Spleen (tissue), 11 donors: ENCODE measurements around the gene MRM1. TPM values are rescaled to one million over a fixed set of nuclear protein-coding genes. Genes with fewer than 3 reads are reported as not detected.
A peak's percentile ranks its signal among the peaks of the same experiment; 100 is the strongest.
"Not testable (repeated sequence)": the region's sequence is repeated elsewhere in the genome, so short reads cannot be mapped to it uniquely, and the experiment has no call there.

ENCODE experiments used
- DNase-seq: peaks from one replicate; pipeline ENCODE4 v3.0.0-alpha.2; 2020
- H3K27ac ChIP-seq, 8 donors: fragments of 200-600 bp; sonication (generic) in 7 of 8; 1 replicate in 4 of 8; 2 replicates in 4 of 8; pipeline versions ENCODE4 v1.5.0 to v1.8.0; 2016 to 2021; ENCODE audit warnings: inconsistent platforms in 4 of 8, mild to moderate bottlenecking in 4 of 8, moderate library complexity in 1 of 8
- H3K27me3 ChIP-seq, 7 donors: fragments of 200-600 bp; sonication (generic) in 6 of 7; replicated peaks in 1 of 7; 1 replicate in 4 of 7; 2 replicates in 3 of 7; pipeline versions ENCODE4 v1.5.0 to v1.8.0; 2016 to 2021; ENCODE audit warnings: inconsistent platforms in 3 of 7, mild to moderate bottlenecking in 1 of 7
- H3K36me3 ChIP-seq, 6 donors: fragments of 200-600 bp; sonication (generic) in 5 of 6; 1 replicate in 4 of 6; 2 replicates in 2 of 6; pipeline versions ENCODE4 v1.5.0 to v1.8.0; 2016 to 2021; ENCODE audit warnings: inconsistent platforms in 2 of 6
- H3K4me1 ChIP-seq, 6 donors: fragments of 200-600 bp; sonication (generic) in 5 of 6; 1 replicate in 3 of 6; 2 replicates in 3 of 6; pipeline versions ENCODE4 v1.5.0 to v1.8.0; 2016 to 2021; ENCODE audit warnings: inconsistent platforms in 3 of 6
- H3K4me3 ChIP-seq, 8 donors: fragments of 200-600 bp; sonication (generic) in 7 of 8; 1 replicate in 4 of 8; 2 replicates in 4 of 8; pipeline versions ENCODE4 v1.5.0 to v1.8.0; 2016 to 2021; ENCODE audit warnings: inconsistent platforms in 4 of 8, mild to moderate bottlenecking in 4 of 8, moderate library complexity in 2 of 8
- H3K9me3 ChIP-seq, 8 donors: fragments of 200-600 bp; sonication (generic) in 7 of 8; 1 replicate in 4 of 8; 2 replicates in 4 of 8; pipeline versions ENCODE4 v1.5.0 to v1.8.0; 2016 to 2021; ENCODE audit warnings: inconsistent platforms in 4 of 8
- POLR2A ChIP-seq, 3 donors: fragments of 450-650 bp; IDR thresholded peaks; one replicate each; pipeline ENCODE4 v1.5.1; 2017; ENCODE audit warnings: antibody characterized with exemption in 3 of 3, mild to moderate bottlenecking in 1 of 3
- POLR2AphosphoS5 ChIP-seq, 3 donors: sonication (generic); formaldehyde crosslinking; IDR thresholded peaks; one replicate each; pipeline ENCODE4 v1.5.1; 2017; ENCODE audit warnings: antibody characterized with exemption in 3 of 3
- WGBS, 5 donors: extraction: QIAGEN DNeasy Blood & Tissue Kit in 3 of 5; methylation state at CpG; one replicate each; pipeline versions ENCODE4 v1.1.5 to v1.1.7; 2013 to 2018; 5-methylcytosine and 5-hydroxymethylcytosine counted together
- intact Hi-C: fragments of 100-400 bp; cut with DNase I; formaldehyde crosslinking; loops from one replicate; pipeline ENCODE4 v1.15.0; 2023; ENCODE audit warnings: low total_unique reads
- polyA plus RNA-seq, 3 donors: library from polyadenylated mRNA; stranded (reverse); fragments of 200-250 nt; gene quantifications; one replicate each; pipeline ENCODE4 v1.2.1, GENCODE V29; 2013
- total RNA-seq, 7 donors: library from RNA; depleted of rRNA in 3 of 7; stranded (reverse); fragments of >200 nt in 3 of 7; fragmentation: NEBNext Ultra II Directional in 4 of 7; extraction: Animal tissue kit (Norgen Biotek cat#: 25700) in 4 of 7; gene quantifications; one replicate each; pipeline versions ENCODE4 v1.1.0 to v1.2.1, GENCODE V29; 2016 to 2021
- TF ChIP-seq, protein P1 (sequence below), 11 experiments: fragments of 200-600 bp in 7 of 11; fragments of 450-650 bp in 4 of 11; sonication (generic) in 4 of 11; IDR thresholded peaks in 8 of 11; conservative IDR thresholded peaks in 3 of 11; 1 replicate in 7 of 11; 2 replicates in 4 of 11; pipeline versions ENCODE4 v1.4.0 to v1.8.0; 2016 to 2021; ENCODE audit warnings: antibody characterized with exemption in 11 of 11, inconsistent platforms in 4 of 11, mild to moderate bottlenecking in 1 of 11
- donor health status: healthy with polysubstance abuse.
- donor health status: DM: no; HTN: no; CAD: no; lungs with moderate emphysema.
- donor health status: DM: no; HTN: no; CAD: no.
- donor health status: Bipolar disorder and iron deficiency.
- donor health status: healthy.
- donor health status: DM: no; HTN: no; CAD: no.
- donor health status: DM: yes; HTN: yes; CAD: no.

The MRM1 gene
- total and polyA plus RNA-seq, 10 donors: 5.4 to 13.8 (median 8.5) TPM

DNA sequence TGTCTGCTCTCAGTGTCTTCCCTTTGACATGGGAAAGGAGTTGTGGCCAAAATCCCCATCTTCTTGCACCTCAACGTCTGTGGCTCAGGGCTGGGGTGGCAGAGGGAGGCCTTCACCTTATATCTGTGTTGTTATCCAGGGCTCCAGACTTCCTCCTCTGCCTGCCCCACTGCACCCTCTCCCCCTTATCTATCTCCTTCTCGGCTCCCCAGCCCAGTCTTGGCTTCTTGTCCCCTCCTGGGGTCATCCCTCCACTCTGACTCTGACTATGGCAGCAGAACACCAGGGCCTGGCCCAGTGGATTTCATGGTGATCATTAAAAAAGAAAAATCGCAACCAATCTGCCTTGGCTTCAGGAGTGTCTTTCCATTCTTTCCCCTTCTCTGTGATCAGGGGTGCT is 918 bp upstream of the MRM1 start:
- intact Hi-C loops: no loop called here
- WGBS, 5 donors: 51 to 68% (median 59%) methylated on average over 3 of the region's 3 CpGs
- no peak for DNase-seq
- Histone ChIP-seq H3K27ac (peak overlapping the region in 5 of 8 donors; percentile 86 to 90 (median 88)), H3K27me3 (no peaks in the 10 kb centered on the region), H3K4me1 (peaks cover 11 to 49% (median 35%) of the 10 kb centered on the region in 6 donors), H3K4me3 (peak overlapping the region in 4 of 8 donors; percentile 85 to 98 (median 94)), H3K36me3 (no peaks in the 10 kb centered on the region), H3K9me3 (no peaks in the 10 kb centered on the region)
- TF ChIP-seq POLR2A (IDR thresholded peaks at IDR 0.05): no peak
- TF ChIP-seq POLR2AphosphoS5 (IDR thresholded peaks at IDR 0.05): no peak
- TF ChIP-seq, protein P1, sequence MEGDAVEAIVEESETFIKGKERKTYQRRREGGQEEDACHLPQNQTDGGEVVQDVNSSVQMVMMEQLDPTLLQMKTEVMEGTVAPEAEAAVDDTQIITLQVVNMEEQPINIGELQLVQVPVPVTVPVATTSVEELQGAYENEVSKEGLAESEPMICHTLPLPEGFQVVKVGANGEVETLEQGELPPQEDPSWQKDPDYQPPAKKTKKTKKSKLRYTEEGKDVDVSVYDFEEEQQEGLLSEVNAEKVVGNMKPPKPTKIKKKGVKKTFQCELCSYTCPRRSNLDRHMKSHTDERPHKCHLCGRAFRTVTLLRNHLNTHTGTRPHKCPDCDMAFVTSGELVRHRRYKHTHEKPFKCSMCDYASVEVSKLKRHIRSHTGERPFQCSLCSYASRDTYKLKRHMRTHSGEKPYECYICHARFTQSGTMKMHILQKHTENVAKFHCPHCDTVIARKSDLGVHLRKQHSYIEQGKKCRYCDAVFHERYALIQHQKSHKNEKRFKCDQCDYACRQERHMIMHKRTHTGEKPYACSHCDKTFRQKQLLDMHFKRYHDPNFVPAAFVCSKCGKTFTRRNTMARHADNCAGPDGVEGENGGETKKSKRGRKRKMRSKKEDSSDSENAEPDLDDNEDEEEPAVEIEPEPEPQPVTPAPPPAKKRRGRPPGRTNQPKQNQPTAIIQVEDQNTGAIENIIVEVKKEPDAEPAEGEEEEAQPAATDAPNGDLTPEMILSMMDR (IDR thresholded peaks at IDR 0.05 in 8 of 11, conservative IDR thresholded peaks at IDR 0.05 in 3 of 11): no peak

DNA sequence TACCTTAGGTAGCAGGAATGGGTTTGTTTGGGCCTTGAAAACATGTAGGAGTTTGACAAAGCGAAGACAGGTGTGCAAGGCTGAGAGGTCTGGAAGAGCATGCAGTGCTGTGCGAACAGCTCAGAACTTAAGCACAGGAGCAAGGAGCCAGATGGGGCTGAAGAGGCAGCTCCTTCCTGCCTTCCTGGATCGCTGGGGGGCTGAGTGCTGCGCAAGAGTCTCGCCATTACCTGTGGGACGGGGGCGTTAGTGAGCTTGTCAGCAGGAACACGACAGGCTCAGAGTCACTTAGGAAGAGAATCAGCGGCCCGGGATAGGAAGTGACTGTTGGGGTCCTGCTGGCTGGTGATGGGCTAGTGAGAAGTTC is 464 bp upstream of the MRM1 start:
- WGBS, 5 donors: 10 to 17% (median 12%) methylated on average over 9 to 10 of the region's 10 CpGs
- Histone ChIP-seq H3K4me1 (peaks cover 11 to 54% (median 35%) of the 10 kb centered on the region in 6 donors), H3K9me3 (no peaks in the 10 kb centered on the region), H3K27me3 (no peaks in the 10 kb centered on the region), H3K36me3 (no peaks in the 10 kb centered on the region), H3K27ac (peak overlapping the region; percentile 66 to 90 (median 88)), H3K4me3 (peak overlapping the region; percentile 85 to 100 (median 97))
- TF ChIP-seq POLR2A (IDR thresholded peaks at IDR 0.05) (no peak), POLR2AphosphoS5 (IDR thresholded peaks at IDR 0.05) (no peak)
- TF ChIP-seq, protein P1 (IDR thresholded peaks at IDR 0.05 in 8 of 11, conservative IDR thresholded peaks at IDR 0.05 in 3 of 11): no peak
- intact Hi-C loops: no loop called here
- no peak for DNase-seq

DNA sequence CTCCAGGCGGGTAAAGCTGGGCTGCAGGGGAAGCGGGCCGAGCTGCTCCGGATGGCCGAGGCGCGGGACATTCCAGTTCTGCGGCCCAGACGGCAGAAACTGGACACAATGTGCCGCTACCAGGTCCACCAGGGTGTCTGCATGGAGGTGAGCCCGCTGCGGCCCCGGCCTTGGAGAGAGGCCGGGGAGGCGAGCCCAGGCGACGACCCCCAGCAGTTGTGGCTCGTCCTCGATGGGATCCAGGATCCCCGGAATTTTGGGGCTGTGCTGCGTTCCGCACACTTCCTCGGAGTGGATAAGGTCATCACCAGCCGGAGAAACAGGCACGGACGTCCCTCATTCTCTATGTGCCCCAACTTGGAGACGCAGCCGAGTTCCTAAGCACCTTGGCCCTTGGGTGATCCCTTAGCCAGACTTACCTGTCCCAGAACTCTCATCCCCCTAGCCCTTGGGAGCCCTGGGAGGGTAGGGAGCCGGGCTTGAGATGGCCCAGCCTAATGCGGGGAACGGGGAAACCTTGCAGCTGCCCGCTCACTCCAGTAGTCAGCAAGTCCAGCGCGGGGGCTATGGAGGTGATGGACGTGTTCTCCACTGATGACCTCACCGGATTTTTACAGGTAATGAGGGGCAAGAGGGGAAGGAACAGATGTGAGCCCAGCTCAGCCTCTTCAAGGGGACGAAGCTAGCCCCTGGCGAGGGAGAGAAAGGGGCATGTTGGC is 806 bp downstream of the MRM1 start:
- DNase-seq: peak; percentile 80
- Histone ChIP-seq H3K4me1 (peaks cover 11 to 56% (median 35%) of the 10 kb centered on the region in 6 donors), H3K9me3 (no peaks in the 10 kb centered on the region), H3K27ac (peak overlapping the region; percentile 66 to 90 (median 88)), H3K4me3 (peak overlapping the region; percentile 85 to 100 (median 97)), H3K36me3 (no peaks in the 10 kb centered on the region), H3K27me3 (no peaks in the 10 kb centered on the region)
- intact Hi-C loops: no loop called here
- 1 to 2% (median 2%) methylated on average over 28 to 38 of the region's 38 CpGs for whole genome bisulfite sequencing, 5 donors
- TF ChIP-seq, protein P1 (IDR thresholded peaks at IDR 0.05 in 8 of 11, conservative IDR thresholded peaks at IDR 0.05 in 3 of 11): no peak
- no peak for TF ChIP-seq POLR2A (IDR thresholded peaks at IDR 0.05)
- no peak for TF ChIP-seq POLR2AphosphoS5 (IDR thresholded peaks at IDR 0.05)

DNA sequence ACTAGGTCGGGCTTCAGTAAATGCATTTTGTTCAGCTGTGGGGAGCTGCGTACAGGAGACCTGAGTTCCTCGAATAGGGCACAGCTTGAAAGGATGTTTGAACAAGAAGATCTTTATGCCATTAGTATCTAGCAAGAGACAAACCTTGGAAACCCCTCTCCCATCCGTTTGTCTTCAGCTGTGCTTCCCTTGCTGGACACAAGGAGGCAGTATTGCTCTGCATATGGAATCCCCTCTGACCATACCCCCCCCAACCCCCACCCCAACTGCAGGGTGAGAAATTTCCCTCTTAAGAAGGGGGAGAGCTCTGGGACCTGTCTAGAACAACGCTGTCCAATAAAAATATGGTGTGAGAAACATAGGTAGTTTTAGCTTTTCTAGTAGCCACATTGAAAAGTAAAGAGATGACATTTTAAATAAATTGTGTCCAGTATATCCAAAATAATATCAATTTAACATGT is 1.6 kb downstream of the MRM1 start:
- 5 to 8% (median 7%) methylated on average over 5 of the region's 5 CpGs for WGBS, 5 donors
- Histone ChIP-seq H3K4me1 (peaks cover 11 to 56% (median 35%) of the 10 kb centered on the region in 6 donors), H3K27me3 (no peaks in the 10 kb centered on the region), H3K9me3 (no peaks in the 10 kb centered on the region), H3K4me3 (peak overlapping the region; percentile 85 to 100 (median 97)), H3K36me3 (peaks cover 0 to 7% (median 3%) of the 10 kb centered on the region in 6 donors), H3K27ac (no peak overlapping the region)
- DNase-seq: peak; percentile 28
- no peak for TF ChIP-seq POLR2A (IDR thresholded peaks at IDR 0.05)
- TF ChIP-seq, protein P1 (IDR thresholded peaks at IDR 0.05 in 8 of 11, conservative IDR thresholded peaks at IDR 0.05 in 3 of 11): peak; percentile 55 to 89 (median 75)
- intact Hi-C loops: no loop called here

DNA sequence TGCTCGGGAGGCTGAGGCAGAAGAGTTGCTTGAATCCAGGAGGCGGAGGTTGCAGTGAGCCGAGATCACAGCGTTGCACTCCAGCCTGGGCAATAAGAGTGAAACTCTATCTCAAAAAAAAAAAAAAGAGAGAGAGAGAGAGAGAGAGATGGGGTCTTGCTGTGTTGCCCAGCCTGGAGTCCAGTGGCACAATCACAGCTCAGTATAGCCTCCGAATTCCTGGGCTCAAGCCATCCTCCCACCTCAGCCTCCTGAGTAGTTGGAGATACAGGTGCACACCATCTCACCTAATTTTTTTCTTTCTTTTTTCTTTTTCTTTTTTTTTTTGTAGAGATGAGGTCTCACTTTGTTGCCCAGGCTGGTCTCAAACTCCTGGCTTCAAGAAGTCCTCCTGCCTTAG is 3.6 kb downstream of the MRM1 start:
- DNase-seq, H3K9me3 ChIP-seq, H3K27ac ChIP-seq, intact Hi-C loops, H3K27me3 ChIP-seq, H3K4me3 ChIP-seq: not testable (repeated sequence)
- 93 to 100% (median 97%) methylated on average over 5 of the region's 5 CpGs for WGBS, 5 donors
- Histone ChIP-seq H3K36me3 (peaks cover 0 to 17% (median 3%) of the 10 kb centered on the region in 6 donors), H3K4me1 (peaks cover 11 to 68% (median 42%) of the 10 kb centered on the region in 6 donors)
